Measurements from ENCODE around the gene KAT2B. TPM values are rescaled to one million over a fixed set of nuclear protein-coding genes. Genes with fewer than 3 reads are reported as not detected.
A peak's percentile ranks its signal among the peaks of the same experiment; 100 is the strongest.

KAT2B gene
- total RNA-seq, 2 donors from 2014 or later: 2.2 to 4.1 TPM

- Histone ChIP-seq H3K36me3 (ENCODE audit: control insufficient read depth, insufficient read depth, low read length) (no peaks in the 10 kb centered on the region), H3K4me3 (ENCODE audit: low read length) (no peak overlapping the region), H3K9ac (ENCODE audit: extremely low read depth, low read length, poor library complexity, severe bottlenecking) (no peak overlapping the region), H3K4me1 (ENCODE audit: control insufficient read depth, insufficient read depth, low read length) (no peaks in the 10 kb centered on the region), H3K27ac (ENCODE audit: low read depth, low read length) (peak overlapping the region; percentile 36), H3K27me3 (ENCODE audit: control insufficient read depth, insufficient read depth, low read length, poor library complexity, severe bottlenecking) (no peaks in the 10 kb centered on the region), H3K9me3 (ENCODE audit: control insufficient read depth, low read length) (no peaks in the 10 kb centered on the region)
- no peak overlapping the region for H3K4me3 Mint-ChIP-seq
- DNase-seq: no peak
- no peak overlapping the region for H3K27ac Mint-ChIP-seq
- no peak for TF ChIP-seq CTCF (conservative IDR thresholded peaks at IDR 0.05)
- WGBS, 2 experiments (ENCODE audit: insufficient coverage in 1 of 2, insufficient read length in 1 of 2): 61 to 81% methylated on average over 3 to 4 of the region's 6 CpGs
- H3K27me3 Mint-ChIP-seq (ENCODE audit: insufficient read depth): peaks cover 5% of the 10 kb centered on the region
- no peaks in the 10 kb centered on the region for H3K9me3 Mint-ChIP-seq
- H3K4me1 Mint-ChIP-seq: peaks cover 2% of the 10 kb centered on the region
- H3K36me3 Mint-ChIP-seq (ENCODE audit: low read depth): no peaks in the 10 kb centered on the region
These were observed 26.8 kb downstream of the KAT2B start for GRCh38 chr3:20066850-20067617.

GRCh38 chr3:20068512-20069177 is 28.4 kb downstream of the KAT2B start:
- H3K4me3 Mint-ChIP-seq: no peak overlapping the region
- no peak overlapping the region for H3K27ac Mint-ChIP-seq
- H3K9me3 Mint-ChIP-seq: no peaks in the 10 kb centered on the region
- DNase-seq: no peak
- no peaks in the 10 kb centered on the region for H3K4me1 ChIP-seq (ENCODE audit: control insufficient read depth, insufficient read depth, low read length)
- H3K9me3 ChIP-seq (ENCODE audit: control insufficient read depth, low read length): no peaks in the 10 kb centered on the region
- H3K4me3 ChIP-seq (ENCODE audit: low read length): no peak overlapping the region
- TF ChIP-seq CTCF (conservative IDR thresholded peaks at IDR 0.05): no peak
- 43 to 75% methylated on average over 2 to 3 of the region's 3 CpGs for WGBS, 2 experiments (ENCODE audit: insufficient coverage in 1 of 2, insufficient read length in 1 of 2)
- H3K36me3 Mint-ChIP-seq (ENCODE audit: low read depth): no peaks in the 10 kb centered on the region
- no peak overlapping the region for H3K9ac ChIP-seq (ENCODE audit: extremely low read depth, low read length, poor library complexity, severe bottlenecking)
- peaks cover 14% of the 10 kb centered on the region for H3K4me1 Mint-ChIP-seq
- no peaks in the 10 kb centered on the region for H3K36me3 ChIP-seq (ENCODE audit: control insufficient read depth, insufficient read depth, low read length)
- peaks cover 7% of the 10 kb centered on the region for H3K27me3 Mint-ChIP-seq (ENCODE audit: insufficient read depth)
- H3K27ac ChIP-seq (ENCODE audit: low read depth, low read length): no peak overlapping the region
- H3K27me3 ChIP-seq (ENCODE audit: control insufficient read depth, insufficient read depth, low read length, poor library complexity, severe bottlenecking): no peaks in the 10 kb centered on the region

- Mint-ChIP-seq H3K27me3 (ENCODE audit: insufficient read depth) (peaks cover 7% of the 10 kb centered on the region), H3K4me1 (peaks cover 19% of the 10 kb centered on the region), H3K9me3 (no peaks in the 10 kb centered on the region), H3K27ac (no peak overlapping the region), H3K4me3 (no peak overlapping the region), H3K36me3 (ENCODE audit: low read depth) (no peaks in the 10 kb centered on the region)
- Histone ChIP-seq H3K36me3 (ENCODE audit: control insufficient read depth, insufficient read depth, low read length) (no peaks in the 10 kb centered on the region), H3K27me3 (ENCODE audit: control insufficient read depth, insufficient read depth, low read length, poor library complexity, severe bottlenecking) (no peaks in the 10 kb centered on the region), H3K9me3 (ENCODE audit: control insufficient read depth, low read length) (no peaks in the 10 kb centered on the region), H3K9ac (ENCODE audit: extremely low read depth, low read length, poor library complexity, severe bottlenecking) (no peak overlapping the region), H3K4me3 (ENCODE audit: low read length) (no peak overlapping the region), H3K27ac (ENCODE audit: low read depth, low read length) (no peak overlapping the region), H3K4me1 (ENCODE audit: control insufficient read depth, insufficient read depth, low read length) (no peaks in the 10 kb centered on the region)
- no peak for DNase-seq
- TF ChIP-seq CTCF (conservative IDR thresholded peaks at IDR 0.05): no peak
These were observed 28.9 kb downstream of the KAT2B start for GRCh38 chr3:20069178-20069532.
